NCI-H345 treated with DMSO at 0.1 percent for 48 hours (cell line): ENCODE data around the gene CEP20.
"Not testable (repeated sequence)": the region's sequence is repeated elsewhere in the genome, so short reads cannot be mapped to it uniquely, and the experiment has no call there.

ENCODE experiments used
- DNase-seq: peaks from one replicate; lab custom pipeline; 2025; ENCODE audit not compliant: unreplicated experiment; lab: John Stamatoyannopoulos, UW

Gene CEP20

GRCh38 chr16:15888072-15888976, at the start of gene CEP20:
TSS of gene CEP20 (minus strand) at chr16:15888603. CDS start at chr16:15888585, 18 bp downstream.
- DNase-seq: peak; percentile 98

- DNase-seq: not testable (repeated sequence)
Observed at GRCh38 chr16:15936809-15937208, 48.4 kb upstream of the CEP20 start.

- DNase-seq: no peak
Observed at GRCh38 chr16:15934991-15935390, 46.6 kb upstream of the CEP20 start.

- DNase-seq: no peak
Observed at GRCh38 chr16:15933781-15934180, 45.4 kb upstream of the CEP20 start.

GRCh38 chr16:15932939-15933338, 44.5 kb upstream of the CEP20 start:
- no peak for DNase-seq

GRCh38 chr16:15928261-15929104, 40.1 kb upstream of the CEP20 start:
- no peak for DNase-seq

GRCh38 chr16:15925631-15926030, 37.2 kb upstream of the CEP20 start:
- peak; percentile 13 for DNase-seq

- DNase-seq: no peak
Observed at GRCh38 chr16:15924996-15925395, 36.6 kb upstream of the CEP20 start.

GRCh38 chr16:15919331-15919730, 30.9 kb upstream of the CEP20 start:
- DNase-seq: no peak

- not testable (repeated sequence) for DNase-seq
Observed at GRCh38 chr16:15918314-15918713, 29.9 kb upstream of the CEP20 start.

GRCh38 chr16:15916323-15916722, 27.9 kb upstream of the CEP20 start:
- no peak for DNase-seq

- no peak for DNase-seq
Observed at GRCh38 chr16:15915555-15916081, 27.2 kb upstream of the CEP20 start.

GRCh38 chr16:15913046-15913698, 24.8 kb upstream of the CEP20 start:
- DNase-seq: no peak

- no peak for DNase-seq
Observed at GRCh38 chr16:15911198-15911597, 22.8 kb upstream of the CEP20 start.

GRCh38 chr16:15907863-15908478, 19.6 kb upstream of the CEP20 start:
- DNase-seq: peak; percentile 42

- no peak for DNase-seq
Observed at GRCh38 chr16:15906439-15906838, 18.0 kb upstream of the CEP20 start.

GRCh38 chr16:15903960-15904359, 15.6 kb upstream of the CEP20 start:
- DNase-seq: no peak

GRCh38 chr16:15900901-15901500, 12.6 kb upstream of the CEP20 start:
- no peak for DNase-seq

GRCh38 chr16:15900357-15900756, 12.0 kb upstream of the CEP20 start:
- DNase-seq: no peak

GRCh38 chr16:15899538-15900100, 11.2 kb upstream of the CEP20 start:
- DNase-seq: no peak
